Mucosa of descending colon (tissue), 3 donors: Measurements from ENCODE around the gene AMZ1. TPM values are rescaled to one million over a fixed set of nuclear protein-coding genes. Genes with fewer than 3 reads are reported as not detected.

Experiments used
- ATAC-seq: fragments of 200-7000 bp; cut with Tn5 transposase; one replicate; pipeline ENCODE4 v1.9.1; 2020; ENCODE audit warnings: mild to moderate bottlenecking, moderate library complexity
- DNase-seq, 3 donors: peaks; one replicate each; pipeline ENCODE4 v3.0.0-alpha.2; 2020
- H3K36me3 ChIP-seq: fragments of 200-600 bp; one replicate; pipeline ENCODE4 v1.8.0; 2021; ENCODE audit warnings: low read depth, mild to moderate bottlenecking
- H3K4me1 ChIP-seq: fragments of 200-600 bp; one replicate; pipeline ENCODE4 v1.8.0; 2021; ENCODE audit warnings: low read depth, mild to moderate bottlenecking
- H3K4me3 ChIP-seq: fragments of 200-600 bp; one replicate; pipeline ENCODE4 v1.8.0; 2021; ENCODE audit warnings: mild to moderate bottlenecking
- H3K9me3 ChIP-seq: fragments of 200-600 bp; one replicate; pipeline ENCODE4 v1.8.0; 2021; ENCODE audit warnings: mild to moderate bottlenecking
- CTCF ChIP-seq: fragments of 200-600 bp; IDR thresholded peaks from one replicate; pipeline ENCODE4 v1.8.0; 2022; ENCODE audit warnings: antibody characterized with exemption, mild to moderate bottlenecking
- intact Hi-C, 2 donors: fragments of 100-400 bp; cut with DNase I in 1 of 2; cut with micrococcal nuclease in 1 of 2; formaldehyde crosslinking; loops; one replicate each; pipeline versions ENCODE4 v1.11.0 to v1.11.1; 2022; cut with DNase I, micrococcal nuclease
- total RNA-seq, 3 donors: library from RNA; stranded (reverse); fragmentation: NEBNext Ultra II Directional in 2 of 3; extraction: Animal tissue kit (Norgen Biotek cat#: 25700) in 2 of 3; gene quantifications; one replicate each; pipeline versions ENCODE4 v1.2.1 to v1.2.4, GENCODE V29; 2021 to 2023
- donor health status: DM: no; HTN: no; CAD: no; lungs with moderate emphysema.
- donor health status: DM: no; HTN: no; CAD: no.
- donor health status: DM: no; HTN: yes; CAD: no.

Gene AMZ1
- total RNA-seq, 3 donors from 2014 or later = 0.61 to 1.3 TPM; not detected in 1

GRCh38 chr7:2708547-2709310 is 20.7 kb downstream of the AMZ1 start:
- ATAC-seq = no peak
- intact Hi-C loops = no loop called here
- H3K36me3 ChIP-seq = no peaks in the 10 kb centered on the region

GRCh38 chr7:2709553-2710285 is 21.7 kb downstream of the AMZ1 start:
- Histone ChIP-seq H3K36me3 (no peaks in the 10 kb centered on the region), H3K9me3 (no peaks in the 10 kb centered on the region), H3K4me1 (peaks cover 2% of the 10 kb centered on the region), H3K4me3 (no peak overlapping the region)
- TF ChIP-seq CTCF = peak; percentile 85
- ATAC-seq = peak; percentile 95
- peak; percentile 85 to 88 (median 88) for DNase-seq
- intact Hi-C loops = no loop called here

More at GRCh38 chr7:2708547-2709310, 20.7 kb downstream of the AMZ1 start:
- DNase-seq = no peak
- no peak for TF ChIP-seq CTCF
- H3K4me1 ChIP-seq = peaks cover 2% of the 10 kb centered on the region
- no peaks in the 10 kb centered on the region for H3K9me3 ChIP-seq
- no peak overlapping the region for H3K4me3 ChIP-seq

- no peaks in the 10 kb centered on the region for H3K9me3 ChIP-seq
- intact Hi-C loops = no loop called here
- peak; percentile 35 for ATAC-seq
- H3K4me1 ChIP-seq = peaks cover 2% of the 10 kb centered on the region
- H3K36me3 ChIP-seq = no peaks in the 10 kb centered on the region
- TF ChIP-seq CTCF = no peak
- H3K4me3 ChIP-seq = no peak overlapping the region
- peak in 1 of 3 donors; percentile 71 for DNase-seq
These were observed 22.3 kb downstream of the AMZ1 start for GRCh38 chr7:2710286-2710655.

GRCh38 chr7:2710901-2711551 is 23.0 kb downstream of the AMZ1 start:
- H3K4me3 ChIP-seq = no peak overlapping the region
- intact Hi-C loops = no loop called here
- TF ChIP-seq CTCF = no peak
- H3K4me1 ChIP-seq = peaks cover 2% of the 10 kb centered on the region
- peak in 1 of 3 donors; percentile 36 for DNase-seq
- no peaks in the 10 kb centered on the region for H3K9me3 ChIP-seq
- no peaks in the 10 kb centered on the region for H3K36me3 ChIP-seq
- peak; percentile 19 for ATAC-seq

- ATAC-seq (no peak), DNase-seq (no peak)
- no peaks in the 10 kb centered on the region for H3K36me3 ChIP-seq
- no peaks in the 10 kb centered on the region for H3K9me3 ChIP-seq
- no peak for TF ChIP-seq CTCF
- intact Hi-C loops = no loop called here
- H3K4me1 ChIP-seq = peaks cover 8% of the 10 kb centered on the region
- H3K4me3 ChIP-seq = no peak overlapping the region
These were observed 24.1 kb downstream of the AMZ1 start for GRCh38 chr7:2711895-2712675.
